GM10248 (cell line): ENCODE data around the gene CIAO2A.
"Not testable (repeated sequence)": the region's sequence is repeated elsewhere in the genome, so short reads cannot be mapped to it uniquely, and the experiment has no call there.

Experiments
- CTCF ChIA-PET: fragments of 300-600 bp; sonication (Branson Sonifier 250); formaldehyde crosslinking; extraction: SDS; loops from one replicate; lab custom pipeline; 2021; ENCODE audit warnings: antibody characterized with exemption; lab: Yijun Ruan, JAX
- POLR2A ChIA-PET: fragments of 350-650 bp; sonication (Branson Sonifier 250); formaldehyde crosslinking; extraction: SDS; loops from one replicate; lab custom pipeline; 2020; ENCODE audit warnings: antibody characterized with exemption; lab: Yijun Ruan, JAX
- DNase-seq: peaks from one replicate; pipeline ENCODE4 v3.0.0; 2012; ENCODE audit errors: extremely low spot score
- CTCF ChIP-seq: IDR thresholded peaks from 2 replicates; pipeline ENCODE4 v1.5.1; 2012; ENCODE audit warnings: mild to moderate bottlenecking, low read depth; ENCODE audit errors: extremely low read depth, missing control alignments, control extremely low read depth

Gene CIAO2A

GRCh38 chr15:64125978-64126377 lies 32.3 kb upstream of the CIAO2A start:
- CTCF ChIA-PET: interaction anchor here (1.0 to 1.7 kb wide), 4 partner anchors 16 to 27 kb away, joined by 3 to 7 read pairs (median 4); no protein-coding TSS in a partner anchor
- no peak for TF ChIP-seq CTCF
- POLR2A ChIA-PET: interaction anchor here (0.6 kb wide), 1 partner anchor 1002 kb away, joined by 8 read pairs; no protein-coding TSS in a partner anchor
- DNase-seq: no peak

GRCh38 chr15:64122936-64123351 lies 29.3 kb upstream of the CIAO2A start:
- no peak for TF ChIP-seq CTCF
- POLR2A ChIA-PET: no interaction called here
- no peak for DNase-seq
- CTCF ChIA-PET: interaction anchor here (1.1 to 5.3 kb wide), 6 partner anchors 10 to 30 kb away, joined by 4 to 23 read pairs (median 6); no protein-coding TSS in a partner anchor

- CTCF ChIA-PET: interaction anchor here (0.8 to 5.3 kb wide), 6 partner anchors 11 to 31 kb away, joined by 3 to 23 read pairs (median 6); no protein-coding TSS in a partner anchor
- no peak for TF ChIP-seq CTCF
- no peak for DNase-seq
- POLR2A ChIA-PET: no interaction called here
Measured at GRCh38 chr15:64122444-64122843, 28.8 kb upstream of the CIAO2A start.

GRCh38 chr15:64121614-64122013 lies 28.0 kb upstream of the CIAO2A start:
- CTCF ChIA-PET: interaction anchor here (0.8 to 5.3 kb wide), 4 partner anchors 10 to 32 kb away, joined by 3 to 23 read pairs (median 6); no protein-coding TSS in a partner anchor
- POLR2A ChIA-PET: no interaction called here
- no peak for DNase-seq
- TF ChIP-seq CTCF: no peak

GRCh38 chr15:64120322-64120721 lies 26.7 kb upstream of the CIAO2A start:
- CTCF ChIA-PET: interaction anchor here (5.3 kb wide), 1 partner anchor 9 kb away, joined by 23 read pairs; no protein-coding TSS in a partner anchor

GRCh38 chr15:64117759-64118487 lies 24.3 kb upstream of the CIAO2A start:
- ChIA-PET CTCF (interaction anchor here (1.2 to 1.6 kb wide), 2 partner anchors 13 to 35 kb away, joined by 4 to 5 read pairs; no protein-coding TSS in a partner anchor), POLR2A (no interaction called here)
- TF ChIP-seq CTCF: no peak
- DNase-seq: no peak

More at GRCh38 chr15:64120322-64120721, 26.7 kb upstream of the CIAO2A start:
- DNase-seq, POLR2A ChIA-PET: not testable (repeated sequence)

- DNase-seq: no peak
- ChIA-PET POLR2A (no interaction called here), CTCF (interaction anchor here (1.5 to 4.4 kb wide), 5 partner anchors 8 to 41 kb away, joined by 3 to 23 read pairs (median 9); partner anchors contain the start of gene SNX1)
- no peak for TF ChIP-seq CTCF
Measured at GRCh38 chr15:64112904-64113303, 19.3 kb upstream of the CIAO2A start.
